Heart right ventricle (tissue), 16 donors: ENCODE results near the gene PLCG1. TPM values are rescaled to one million over a fixed set of nuclear protein-coding genes. Genes with fewer than 3 reads are reported as not detected.

ENCODE experiments used
- ATAC-seq, 8 donors: fragments of 200-7000 bp; cut with Tn5 transposase; one replicate each; pipeline ENCODE4 v1.9.1; 2020; ENCODE audit warnings: mild to moderate bottlenecking in 8 of 8, moderate library complexity in 8 of 8, moderate number of reproducible peaks in 1 of 8
- DNase-seq, 2 donors: peaks; one replicate each; pipeline ENCODE4 v3.0.0-alpha.2; 2020
- H3K27ac ChIP-seq, 10 donors: fragments of 200-600 bp; sonication (generic) in 2 of 10; one replicate each; pipeline versions ENCODE4 v1.5.0 to v1.8.0; 2020 to 2022; ENCODE audit warnings: mild to moderate bottlenecking in 3 of 10
- H3K27me3 ChIP-seq, 7 donors: fragments of 200-600 bp; one replicate each; pipeline ENCODE4 v1.8.0; 2021 to 2022; ENCODE audit warnings: mild to moderate bottlenecking in 2 of 7
- H3K36me3 ChIP-seq, 9 donors: fragments of 200-600 bp; sonication (generic) in 1 of 9; one replicate each; pipeline versions ENCODE4 v1.5.0 to v1.8.0; 2020 to 2022; ENCODE audit warnings: mild to moderate bottlenecking in 2 of 9
- H3K4me1 ChIP-seq, 9 donors: fragments of 200-600 bp; sonication (generic) in 1 of 9; one replicate each; pipeline versions ENCODE4 v1.5.0 to v1.8.0; 2020 to 2022; ENCODE audit warnings: mild to moderate bottlenecking in 4 of 9
- H3K4me3 ChIP-seq, 10 donors: fragments of 200-600 bp; sonication (generic) in 2 of 10; one replicate each; pipeline versions ENCODE4 v1.5.0 to v1.8.0; 2020 to 2022; ENCODE audit warnings: mild to moderate bottlenecking in 7 of 10, moderate library complexity in 2 of 10
- H3K9me3 ChIP-seq, 11 donors: fragments of 200-600 bp in 10 of 11; sonication (generic) in 2 of 11; one replicate each; pipeline versions ENCODE4 v1.5.0 to v1.8.0; 2013 to 2022; ENCODE audit warnings: mild to moderate bottlenecking in 2 of 11, control low read depth in 1 of 11, moderate library complexity in 1 of 11
- CTCF ChIP-seq, 9 donors: fragments of 200-600 bp; sonication (generic) in 2 of 9; IDR thresholded peaks; one replicate each; pipeline versions ENCODE4 v1.5.0 to v1.8.0; 2021 to 2022; ENCODE audit warnings: antibody characterized with exemption in 9 of 9, mild to moderate bottlenecking in 5 of 9, moderate library complexity in 1 of 9
- WGBS, 2 donors: extraction: QIAGEN DNeasy Blood & Tissue Kit; methylation state at CpG; one replicate each; pipeline ENCODE4 v1.1.7; 2013; ENCODE audit warnings: inconsistent platforms in 1 of 2; 5-methylcytosine and 5-hydroxymethylcytosine counted together
- intact Hi-C, 10 donors: fragments of 100-400 bp; cut with DNase I; formaldehyde crosslinking; loops; one replicate each; pipeline versions ENCODE4 v1.11.1 to v1.14.2; 2022
- polyA plus RNA-seq, 2 donors: library from polyadenylated mRNA; stranded (reverse); fragments of 200-250 nt; gene quantifications; one replicate each; pipeline ENCODE4 v1.2.3, GENCODE V29; 2013
- total RNA-seq, 10 donors: library from RNA; stranded (reverse); fragmentation: NEBNext Ultra II Directional in 3 of 10; extraction: Animal tissue kit (Norgen Biotek cat#: 25700) in 3 of 10; gene quantifications; one replicate each; pipeline versions ENCODE4 v1.2.1 to v1.2.4, GENCODE V29; 2021 to 2023
- donor health status: Arrhythmogenic right ventricular cardiomyopathy.
- donor health status: ischemic (EF 13 %, LVEDD 7.1; RV severe dilation, severe dysfunction).
- donor health status: healthy with polysubstance abuse.
- donor health status: DM: no; HTN: yes; CAD: no.
- donor health status: DM: no; HTN: no; CAD: no.
- donor health status: ischemic (EF 25% LVEDD 6.9; RV normal size, moderate dysfunction).
- donor health status: ischemic (EF 25% LVEDD 5.7; RV mildly dilated, moderate dysfunction).
- donor health status: healthy.
- donor health status: DM: yes; HTN: yes; CAD: no.
- donor health status: Ischemic cardiomyopathy.
- donor health status: ischemic (EF 35%, LVEDD 5.7; RV mildly dilated, moderate dysfunction).
- donor health status: nonischemic (EF 11% LVEDD 7.7; RV severe dilation, severe dysfunction).
- donor health status: DM: yes; HTN: yes; CAD: no.
- donor health status: PGD.
- donor health status: ischemic (EF 29% LVEDD 5.4; RV normal size, mild dysfunction).
- donor health status: nonischemic (EF 23%, LVEDD 6.1; RV moderate dilation, normal function).

PLCG1 gene
- total and polyA plus RNA-seq, 12 donors: 36.6 to 81.7 (median 47.9) TPM

DNA sequence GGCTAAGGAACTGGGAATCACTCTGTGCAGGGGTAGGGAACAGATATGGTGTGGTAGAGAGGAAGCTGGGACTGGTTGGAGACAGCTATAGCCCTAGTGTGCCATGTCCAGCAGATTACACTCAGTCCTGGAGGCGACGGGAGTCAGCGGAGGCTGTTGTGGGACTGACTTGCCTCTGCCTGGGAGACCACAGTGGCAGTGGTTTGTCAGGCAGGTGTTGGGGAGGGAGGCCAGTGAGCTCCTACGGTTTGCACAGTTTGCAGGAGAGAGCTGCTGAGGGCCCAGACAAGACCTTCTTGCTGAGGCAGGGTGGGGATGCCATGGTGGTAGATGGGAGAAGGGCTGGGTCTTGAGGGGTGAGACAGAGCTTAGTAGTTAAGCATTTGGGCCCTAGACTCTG is 4.9 kb downstream of the PLCG1 start:
- WGBS, 2 donors: 57 to 70% methylated on average over 4 of the region's 4 CpGs
- no peak overlapping the region for H3K4me3 ChIP-seq

GRCh38 chr20:41142919-41143318 is 5.6 kb downstream of the PLCG1 start:
- intact Hi-C loops: no loop called here

More for the DNA sequence above, 4.9 kb downstream of the PLCG1 start:
- H3K27ac ChIP-seq: peak overlapping the region; percentile 68 to 100 (median 97)
- ATAC-seq: no peak
- H3K9me3 ChIP-seq: no peaks in the 10 kb centered on the region
- no peak for DNase-seq
- H3K36me3 ChIP-seq: peaks cover 0 to 12% (median 0%) of the 10 kb centered on the region in 9 donors
- peaks cover 38 to 95% (median 87%) of the 10 kb centered on the region in 9 donors for H3K4me1 ChIP-seq
- TF ChIP-seq CTCF (IDR thresholded peaks at IDR 0.05): no peak
- peaks cover 0 to 9% (median 0%) of the 10 kb centered on the region in 7 donors for H3K27me3 ChIP-seq
- intact Hi-C loops: no loop called here

DNA sequence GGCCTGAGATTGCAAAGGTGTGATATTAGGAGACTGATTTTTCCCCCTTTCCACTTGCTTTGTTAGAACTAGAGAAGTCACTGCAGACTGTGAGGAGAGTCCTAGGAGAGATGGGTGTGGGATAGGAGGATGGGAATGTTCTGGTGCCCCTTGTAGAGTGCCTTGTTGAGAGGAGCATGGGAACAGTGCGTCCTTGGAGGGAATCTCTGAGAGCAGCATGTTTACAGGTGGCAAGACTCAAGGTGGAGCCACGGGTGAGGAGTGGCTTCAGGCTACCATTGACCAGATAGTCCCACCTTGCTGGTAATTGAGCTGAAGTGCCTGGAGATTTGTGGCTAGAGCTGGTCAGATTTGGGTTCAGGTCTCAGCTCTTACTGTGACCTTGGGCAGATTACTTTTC is 6.0 kb downstream of the PLCG1 start:
- peaks cover 0 to 12% (median 0%) of the 10 kb centered on the region in 9 donors for H3K36me3 ChIP-seq
- no peaks in the 10 kb centered on the region for H3K9me3 ChIP-seq
- ATAC-seq: no peak
- H3K27ac ChIP-seq: peak overlapping the region in 9 of 10 donors; percentile 68 to 100 (median 98)
- WGBS, 2 donors: 67 to 72% methylated on average over 2 of the region's 2 CpGs
- DNase-seq: no peak
- TF ChIP-seq CTCF (IDR thresholded peaks at IDR 0.05): no peak
- no peak overlapping the region for H3K4me3 ChIP-seq
- peaks cover 0 to under 1% (median 0%) of the 10 kb centered on the region in 7 donors for H3K27me3 ChIP-seq
- peaks cover 38 to 100% (median 97%) of the 10 kb centered on the region in 9 donors for H3K4me1 ChIP-seq
- intact Hi-C loops: no loop called here

More at GRCh38 chr20:41142919-41143318, 5.6 kb downstream of the PLCG1 start:
- WGBS, 2 donors: 46 to 52% methylated on average over 5 of the region's 5 CpGs
- no peak for TF ChIP-seq CTCF (IDR thresholded peaks at IDR 0.05)
- no peak overlapping the region for H3K4me3 ChIP-seq
- H3K36me3 ChIP-seq: peaks cover 0 to 12% (median 0%) of the 10 kb centered on the region in 9 donors
- no peaks in the 10 kb centered on the region for H3K9me3 ChIP-seq
- H3K27ac ChIP-seq: peak overlapping the region in 9 of 10 donors; percentile 68 to 100 (median 98)
- H3K4me1 ChIP-seq: peaks cover 38 to 100% (median 94%) of the 10 kb centered on the region in 9 donors
- H3K27me3 ChIP-seq: peaks cover 0 to 5% (median 0%) of the 10 kb centered on the region in 7 donors
- ATAC-seq (no peak), DNase-seq (no peak)

GRCh38 chr20:41145317-41145716 is 8.0 kb downstream of the PLCG1 start:
- DNase-seq (no peak), ATAC-seq (no peak)
- intact Hi-C loops: no loop called here
- Histone ChIP-seq H3K27ac (peak overlapping the region; percentile 63 to 100 (median 84)), H3K4me1 (peaks cover 43 to 100% (median 100%) of the 10 kb centered on the region in 9 donors), H3K27me3 (no peaks in the 10 kb centered on the region), H3K9me3 (no peaks in the 10 kb centered on the region), H3K36me3 (peaks cover 0 to 12% (median 0%) of the 10 kb centered on the region in 9 donors), H3K4me3 (no peak overlapping the region)
- WGBS, 2 donors: 89 to 98% methylated on average over 2 of the region's 2 CpGs
- TF ChIP-seq CTCF (IDR thresholded peaks at IDR 0.05): no peak
